ENCODE data around the gene GRIA1.

GRIA1 gene

GRCh38 chr5:153485641-153486040 lies 4.8 kb upstream of the GRIA1 start:
- Mint-ChIP-seq H3K4me3 (no peak overlapping the region), H3K9me3 (peaks cover 5% of the 10 kb centered on the region), H3K27ac (no peak overlapping the region), H3K36me3 (no peaks in the 10 kb centered on the region), H3K4me1 (no peaks in the 10 kb centered on the region)
- no peak for DNase-seq (ENCODE audit: low spot score in 2 of 2)
- ATAC-seq, result no peak

- DNase-seq (ENCODE audit: low spot score in 2 of 2), result no peak
- Mint-ChIP-seq H3K4me3 (no peak overlapping the region), H3K9me3 (peaks cover 4% of the 10 kb centered on the region), H3K4me1 (no peaks in the 10 kb centered on the region), H3K27ac (no peak overlapping the region), H3K36me3 (no peaks in the 10 kb centered on the region)
- no peak for ATAC-seq
These were observed 3.7 kb upstream of the GRIA1 start for GRCh38 chr5:153486771-153487170.

GRCh38 chr5:153489611-153490010 lies 859 bp upstream of the GRIA1 start:
- no peaks in the 10 kb centered on the region for H3K4me1 Mint-ChIP-seq
- H3K36me3 Mint-ChIP-seq, result no peaks in the 10 kb centered on the region
- no peak for ATAC-seq
- H3K4me3 Mint-ChIP-seq, result no peak overlapping the region
- DNase-seq (ENCODE audit: low spot score in 2 of 2), result no peak
- no peak overlapping the region for H3K27ac Mint-ChIP-seq
- no peaks in the 10 kb centered on the region for H3K9me3 Mint-ChIP-seq

GRCh38 chr5:153491038-153491744 lies 721 bp downstream of the GRIA1 start:
- no peaks in the 10 kb centered on the region for H3K4me1 Mint-ChIP-seq
- ATAC-seq (no peak), DNase-seq (ENCODE audit: low spot score in 2 of 2) (no peak)
- H3K36me3 Mint-ChIP-seq, result no peaks in the 10 kb centered on the region
- H3K27ac Mint-ChIP-seq, result no peak overlapping the region
- H3K9me3 Mint-ChIP-seq, result no peaks in the 10 kb centered on the region
- no peak overlapping the region for H3K4me3 Mint-ChIP-seq

- Mint-ChIP-seq H3K27ac (no peak overlapping the region), H3K4me1 (no peaks in the 10 kb centered on the region), H3K36me3 (no peaks in the 10 kb centered on the region), H3K9me3 (no peaks in the 10 kb centered on the region), H3K4me3 (no peak overlapping the region)
- DNase-seq (ENCODE audit: low spot score in 2 of 2) (no peak), ATAC-seq (no peak)
These were observed 1.4 kb downstream of the GRIA1 start for GRCh38 chr5:153491856-153492255.

GRCh38 chr5:153496835-153497234 lies 6.4 kb downstream of the GRIA1 start:
- no peaks in the 10 kb centered on the region for H3K36me3 Mint-ChIP-seq
- no peaks in the 10 kb centered on the region for H3K9me3 Mint-ChIP-seq
- DNase-seq (ENCODE audit: low spot score in 2 of 2) (no peak), ATAC-seq (no peak)
- H3K27ac Mint-ChIP-seq, result no peak overlapping the region
- H3K4me1 Mint-ChIP-seq, result no peaks in the 10 kb centered on the region
- no peak overlapping the region for H3K4me3 Mint-ChIP-seq

- no peaks in the 10 kb centered on the region for H3K4me1 Mint-ChIP-seq
- no peak overlapping the region for H3K27ac Mint-ChIP-seq
- DNase-seq (ENCODE audit: low spot score in 2 of 2), result no peak
- no peaks in the 10 kb centered on the region for H3K9me3 Mint-ChIP-seq
- H3K36me3 Mint-ChIP-seq, result no peaks in the 10 kb centered on the region
- no peak for ATAC-seq
- no peak overlapping the region for H3K4me3 Mint-ChIP-seq
These were observed 8.0 kb downstream of the GRIA1 start for GRCh38 chr5:153498516-153498915.

- Mint-ChIP-seq H3K9me3 (no peaks in the 10 kb centered on the region), H3K36me3 (no peaks in the 10 kb centered on the region), H3K4me3 (no peak overlapping the region), H3K27ac (no peak overlapping the region), H3K4me1 (no peaks in the 10 kb centered on the region)
- ATAC-seq (no peak), DNase-seq (ENCODE audit: low spot score in 2 of 2) (no peak)
These were observed 9.7 kb downstream of the GRIA1 start for GRCh38 chr5:153500178-153500577.

GRCh38 chr5:153504726-153505125 lies 14.3 kb downstream of the GRIA1 start:
- Mint-ChIP-seq H3K9me3 (peaks cover 12% of the 10 kb centered on the region), H3K4me1 (no peaks in the 10 kb centered on the region), H3K4me3 (no peak overlapping the region), H3K27ac (no peak overlapping the region), H3K36me3 (no peaks in the 10 kb centered on the region)
- ATAC-seq (no peak), DNase-seq (ENCODE audit: low spot score in 2 of 2) (no peak)

- DNase-seq (ENCODE audit: low spot score in 2 of 2), result no peak
- Mint-ChIP-seq H3K4me3 (no peak overlapping the region), H3K27ac (no peak overlapping the region), H3K4me1 (no peaks in the 10 kb centered on the region), H3K36me3 (no peaks in the 10 kb centered on the region), H3K9me3 (peaks cover 12% of the 10 kb centered on the region)
- no peak for ATAC-seq
These were observed 18.2 kb downstream of the GRIA1 start for GRCh38 chr5:153508700-153509099.

GRCh38 chr5:153511622-153512021 lies 21.2 kb downstream of the GRIA1 start:
- DNase-seq (ENCODE audit: low spot score in 2 of 2) (no peak), ATAC-seq (no peak)
- no peak overlapping the region for H3K4me3 Mint-ChIP-seq
- no peaks in the 10 kb centered on the region for H3K36me3 Mint-ChIP-seq
- no peak overlapping the region for H3K27ac Mint-ChIP-seq
- H3K9me3 Mint-ChIP-seq, result peaks cover 8% of the 10 kb centered on the region
- no peaks in the 10 kb centered on the region for H3K4me1 Mint-ChIP-seq

GRCh38 chr5:153513156-153513555 lies 22.7 kb downstream of the GRIA1 start:
- ATAC-seq (no peak), DNase-seq (ENCODE audit: low spot score in 2 of 2) (no peak)
- H3K9me3 Mint-ChIP-seq, result peaks cover 2% of the 10 kb centered on the region
- no peaks in the 10 kb centered on the region for H3K36me3 Mint-ChIP-seq
- H3K4me1 Mint-ChIP-seq, result no peaks in the 10 kb centered on the region
- no peak overlapping the region for H3K4me3 Mint-ChIP-seq
- no peak overlapping the region for H3K27ac Mint-ChIP-seq

GRCh38 chr5:153515301-153515700 lies 24.8 kb downstream of the GRIA1 start:
- Mint-ChIP-seq H3K36me3 (no peaks in the 10 kb centered on the region), H3K4me3 (no peak overlapping the region), H3K27ac (no peak overlapping the region), H3K4me1 (no peaks in the 10 kb centered on the region), H3K9me3 (no peaks in the 10 kb centered on the region)
- ATAC-seq, result no peak
- no peak for DNase-seq (ENCODE audit: low spot score in 2 of 2)

GRCh38 chr5:153516504-153517240 lies 26.2 kb downstream of the GRIA1 start:
- H3K4me3 Mint-ChIP-seq, result no peak overlapping the region
- H3K27ac Mint-ChIP-seq, result no peak overlapping the region
- no peak for DNase-seq (ENCODE audit: low spot score in 2 of 2)

GRCh38 chr5:153517241-153517611 lies 26.8 kb downstream of the GRIA1 start:
- Mint-ChIP-seq H3K36me3 (no peaks in the 10 kb centered on the region), H3K9me3 (no peaks in the 10 kb centered on the region), H3K4me1 (no peaks in the 10 kb centered on the region), H3K27ac (no peak overlapping the region), H3K4me3 (no peak overlapping the region)
- ATAC-seq (no peak), DNase-seq (ENCODE audit: low spot score in 2 of 2) (no peak)

More at GRCh38 chr5:153516504-153517240, 26.2 kb downstream of the GRIA1 start:
- ATAC-seq, result no peak
- Mint-ChIP-seq H3K36me3 (no peaks in the 10 kb centered on the region), H3K9me3 (no peaks in the 10 kb centered on the region), H3K4me1 (no peaks in the 10 kb centered on the region)

- ATAC-seq (no peak), DNase-seq (ENCODE audit: low spot score in 2 of 2) (no peak)
- no peaks in the 10 kb centered on the region for H3K4me1 Mint-ChIP-seq
- H3K4me3 Mint-ChIP-seq, result no peak overlapping the region
- H3K27ac Mint-ChIP-seq, result no peak overlapping the region
- H3K9me3 Mint-ChIP-seq, result no peaks in the 10 kb centered on the region
- H3K36me3 Mint-ChIP-seq, result no peaks in the 10 kb centered on the region
These were observed 29.7 kb downstream of the GRIA1 start for GRCh38 chr5:153520137-153520536.
